HepG2 (cell line): ENCODE results near the gene CD33. TPM values are rescaled to one million over a fixed set of nuclear protein-coding genes. Genes with fewer than 3 reads are reported as not detected.

ENCODE experiments used
- ATAC-seq: fragments of 200-7000 bp; cut with Tn5 transposase; 3 replicates; pipeline ENCODE4 v1.9.1; 2020; ENCODE audit warnings: mild to moderate bottlenecking, moderate library complexity
- BruUV-seq: library from RNA; stranded (reverse); fragments of 400-500 nt; replicated peaks from 2 replicates; lab custom pipeline; 2021; lab: Mats Ljungman, UMichigan
- CTCF ChIA-PET: fragments of 300-600 bp; formaldehyde crosslinking; extraction: SDS; loops from one replicate; lab custom pipeline; 2021; ENCODE audit warnings: low total read pairs, inconsistent platforms, low intra/inter-chr PET ratio; lab: Yijun Ruan, JAX
- POLR2A ChIA-PET: fragments of 350-600 bp; sonication (Branson Sonifier 250); formaldehyde crosslinking; loops from one replicate; lab custom pipeline; 2020; ENCODE audit warnings: antibody characterized with exemption, inconsistent platforms; lab: Yijun Ruan, JAX
- DNase-seq: peaks from one replicate; pipeline ENCODE4 v3.0.0-alpha.2; 2015; ENCODE audit warnings: low spot score
- FAIRE-seq: peaks from 3 replicates; lab custom pipeline; 2011; peaks lifted over from hg19 to GRCh38; lab: Jason Lieb, UNC
- H2AFZ ChIP-seq: one replicate; pipeline ENCODE4 v1.6.1; 2011; ENCODE audit warnings: low read length, inconsistent platforms
- H3K27ac ChIP-seq: fragments of 300-600 bp; 3 replicates; pipeline ENCODE4 v1.8.0; 2011; ENCODE audit warnings: mixed run types, mild to moderate bottlenecking, mixed read lengths, low read length, inconsistent platforms; ENCODE audit not compliant: insufficient read depth; ENCODE audit errors: extremely low read length
- H3K27me3 ChIP-seq, 2 experiments: fragments of 200-600 bp in 1 of 2; 2 replicates in 1 of 2; 3 replicates in 1 of 2; pipeline versions ENCODE4 v1.6.0 to v1.8.0; 2011; ENCODE audit warnings: low read length in 2 of 2, mild to moderate bottlenecking in 2 of 2, moderate library complexity in 2 of 2, inconsistent platforms in 1 of 2; ENCODE audit not compliant: insufficient read depth in 2 of 2, control insufficient read depth in 1 of 2
- H3K36me3 ChIP-seq, 2 experiments: fragments of 200-600 bp in 1 of 2; replicated peaks in 1 of 2; 2 replicates in 1 of 2; 3 replicates in 1 of 2; pipeline versions ENCODE4 v1.5.1 to v1.8.0; 2011; ENCODE audit warnings: low read length in 2 of 2, inconsistent platforms in 1 of 2; ENCODE audit not compliant: insufficient read depth in 2 of 2, control insufficient read depth in 1 of 2
- H3K4me1 ChIP-seq: 2 replicates; pipeline ENCODE4 v1.5.1; 2012; ENCODE audit warnings: low read length, inconsistent platforms; ENCODE audit not compliant: insufficient read depth
- H3K4me2 ChIP-seq: 2 replicates; pipeline ENCODE4 v1.6.0; 2011; ENCODE audit warnings: low read depth, low read length, inconsistent platforms
- H3K4me3 ChIP-seq, 3 experiments: fragments of 200-600 bp in 1 of 3; sonication (generic), shearing (Covaris generic) in 1 of 3; replicated peaks in 1 of 3; 2 replicates each; pipeline ENCODE4 v1.5.1; 2011 to 2016; ENCODE audit warnings: low read length in 3 of 3, inconsistent platforms in 2 of 3, low read depth in 2 of 3, mild to moderate bottlenecking in 2 of 3, control low read depth in 1 of 3, mixed read lengths in 1 of 3; ENCODE audit not compliant: insufficient read depth in 1 of 3
- H3K79me2 ChIP-seq: one replicate; pipeline ENCODE4 v1.6.1; 2011; ENCODE audit warnings: low read length, inconsistent platforms; ENCODE audit not compliant: insufficient read depth
- H3K9ac ChIP-seq: 2 replicates; pipeline ENCODE4 v1.6.0; 2011; ENCODE audit warnings: mild to moderate bottlenecking, low read depth, low read length, inconsistent platforms; ENCODE audit not compliant: insufficient read depth
- H3K9me3 ChIP-seq: 2 replicates; pipeline ENCODE4 v1.5.1; 2012; ENCODE audit warnings: mild to moderate bottlenecking, low read length
- H4K20me1 ChIP-seq: 2 replicates; pipeline ENCODE4 v1.6.0; 2011; ENCODE audit warnings: inconsistent platforms, mild to moderate bottlenecking, low read length, moderate library complexity; ENCODE audit not compliant: insufficient read depth
- CREM ChIP-seq, 2 experiments: sonication (generic) in 1 of 2; formaldehyde crosslinking in 1 of 2; IDR thresholded peaks; 2 replicates each; pipeline versions ENCODE4 v1.4.0 to v1.6.1; 2016 to 2020; ENCODE audit warnings: antibody characterized with exemption in 1 of 2, mild to moderate bottlenecking in 1 of 2, missing genetic modification reagents in 1 of 2
- DPF2 ChIP-seq: sonication (generic); formaldehyde crosslinking; IDR thresholded peaks from 2 replicates; pipeline ENCODE4 v1.4.0; 2020; ENCODE audit warnings: mild to moderate bottlenecking, low read depth, missing genetic modification reagents, borderline replicate concordance
- HES4 ChIP-seq: sonication (generic); formaldehyde crosslinking; IDR thresholded peaks from 2 replicates; pipeline ENCODE4 v1.9.0; 2021; ENCODE audit warnings: mild to moderate bottlenecking, missing genetic modification reagents, borderline replicate concordance
- HNRNPH1 ChIP-seq: fragments of 200-400 bp; formaldehyde crosslinking; optimal IDR thresholded peaks from 2 replicates; pipeline ENCODE3; 2017; ENCODE audit warnings: mild to moderate bottlenecking, low read depth, low read length
- KDM1A ChIP-seq: IDR thresholded peaks from 2 replicates; pipeline ENCODE4 v1.6.1; 2016; ENCODE audit warnings: missing compliant biosample characterization
- KDM4B ChIP-seq: sonication (generic); formaldehyde crosslinking; IDR thresholded peaks from 2 replicates; pipeline ENCODE4 v1.4.0; 2020; ENCODE audit warnings: missing genetic modification reagents
- MBNL3 ChIP-seq: fragments of 250-450 bp; sonication (Bioruptor Pico); conservative IDR thresholded peaks from 2 replicates; pipeline ENCODE4 v1.8.0; 2022; ENCODE audit warnings: mild to moderate bottlenecking, inconsistent platforms
- RBAK ChIP-seq: sonication (generic); formaldehyde crosslinking; IDR thresholded peaks from 2 replicates; pipeline ENCODE4 v1.5.1; 2020; ENCODE audit warnings: mild to moderate bottlenecking, missing genetic modification reagents
- RBM39 ChIP-seq: fragments of 200-400 bp; formaldehyde crosslinking; IDR thresholded peaks from one replicate; pipeline ENCODE4 v1.6.1; 2018; ENCODE audit warnings: antibody characterized with exemption, mild to moderate bottlenecking, low read depth, low read length; ENCODE audit not compliant: poor library complexity, severe bottlenecking
- SP5 ChIP-seq: IDR thresholded peaks from 2 replicates; pipeline ENCODE4 v1.6.1; 2016; ENCODE audit warnings: low read depth, borderline replicate concordance
- TBX2 ChIP-seq: sonication (generic); formaldehyde crosslinking; IDR thresholded peaks from 2 replicates; pipeline ENCODE4 v1.5.0; 2020; ENCODE audit warnings: missing genetic modification reagents, mild to moderate bottlenecking, borderline replicate concordance
- ZNF251 ChIP-seq: sonication (generic); formaldehyde crosslinking; IDR thresholded peaks from 2 replicates; pipeline ENCODE4 v1.9.0; 2021; ENCODE audit warnings: mild to moderate bottlenecking, missing genetic modification reagents
- ZNF678 ChIP-seq: sonication (generic); formaldehyde crosslinking; IDR thresholded peaks from 2 replicates; pipeline ENCODE4 v1.4.0; 2020; ENCODE audit warnings: mild to moderate bottlenecking, missing genetic modification reagents
- ZNF891 ChIP-seq: sonication (generic); formaldehyde crosslinking; IDR thresholded peaks from 2 replicates; pipeline ENCODE4 v1.5.0; 2020; ENCODE audit warnings: mild to moderate bottlenecking, missing genetic modification reagents
- WGBS: methylation state at CpG from one replicate; pipeline ENCODE4 v1.1.6; 2017; ENCODE audit warnings: low lambda C conversion rate; 5-methylcytosine and 5-hydroxymethylcytosine counted together
- in situ Hi-C: cut with HindIII; loops from 2 replicates; pipeline ENCODE4 v1.10.0; 2017; ENCODE audit warnings: low pct_unique_long_range_greater_than_20kb; ENCODE audit not compliant: extremely low pct_ligation_motif_present
- intact Hi-C: fragments of 100-400 bp; cut with micrococcal nuclease; formaldehyde crosslinking; loops from one replicate; pipeline ENCODE4 v1.10.0; 2022; ENCODE audit not compliant: unreplicated experiment
- polyA plus RNA-seq, 8 experiments: library from polyadenylated mRNA; depleted of rRNA in 3 of 8; stranded (reverse) in 7 of 8; unstranded in 1 of 8; fragments of >200 nt; fragmentation: Illumina TruSeq in 4 of 8; extraction: Trizol in 4 of 8; gene quantifications; 2 replicates each; pipeline versions ENCODE4 v1.2.1 to v1.2.3, GENCODE V29; 2011 to 2016; ENCODE audit warnings: low read depth in 4 of 8, missing spikeins in 1 of 8, mixed read lengths in 1 of 8; ENCODE audit not compliant: insufficient read depth in 1 of 8
- total RNA-seq, 5 experiments: library from RNA; depleted of rRNA; stranded (reverse); fragments of >200 nt; fragmentation: Illumina TruSeq; extraction: Trizol; gene quantifications; 2 replicates each; pipeline ENCODE4 v1.2.3, GENCODE V29; 2016; ENCODE audit warnings: low read depth in 1 of 5
- TF ChIP-seq, protein P1 (sequence below): sonication (generic); formaldehyde crosslinking; IDR thresholded peaks from 2 replicates; pipeline ENCODE4 v1.4.0; 2020; ENCODE audit warnings: missing genetic modification reagents
- TF ChIP-seq, protein P2 (sequence below): sonication (generic); formaldehyde crosslinking; IDR thresholded peaks from 2 replicates; pipeline ENCODE4 v1.8.0; 2022; ENCODE audit warnings: missing genetic modification reagents, mild to moderate bottlenecking, moderate library complexity, borderline replicate concordance
- TF ChIP-seq, protein P3 (sequence below): sonication (generic); formaldehyde crosslinking; IDR thresholded peaks from 2 replicates; pipeline ENCODE4 v1.4.0; 2020; ENCODE audit warnings: mild to moderate bottlenecking, missing genetic modification reagents, borderline replicate concordance

CD33 gene
- total and polyA plus RNA-seq, 2 of the 13 experiments (the other 11 are each of a cell fraction or from before 2014, with no cell fraction given): 0.29 TPM; not detected in 1

DNA sequence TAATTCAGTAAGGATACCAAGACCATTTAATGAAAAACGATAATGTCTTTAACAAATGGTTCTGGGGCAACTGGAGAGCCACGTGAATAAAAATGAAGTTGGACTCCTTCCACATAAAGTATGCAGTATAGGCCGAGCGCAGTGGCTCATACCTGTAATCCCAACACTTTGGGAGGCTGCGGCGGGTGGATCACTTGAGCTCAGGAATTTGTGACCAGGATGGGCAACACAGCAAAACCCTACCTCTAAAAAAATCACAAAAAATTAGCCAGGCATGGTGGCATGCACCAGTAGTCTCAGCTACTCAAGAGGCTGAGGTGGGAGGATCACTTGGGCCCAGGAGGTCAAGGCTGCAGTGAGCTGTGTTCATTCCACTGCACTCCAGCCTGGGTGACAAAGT is 20.6 kb upstream of the CD33 start (continued):
- TF ChIP-seq, protein P1, sequence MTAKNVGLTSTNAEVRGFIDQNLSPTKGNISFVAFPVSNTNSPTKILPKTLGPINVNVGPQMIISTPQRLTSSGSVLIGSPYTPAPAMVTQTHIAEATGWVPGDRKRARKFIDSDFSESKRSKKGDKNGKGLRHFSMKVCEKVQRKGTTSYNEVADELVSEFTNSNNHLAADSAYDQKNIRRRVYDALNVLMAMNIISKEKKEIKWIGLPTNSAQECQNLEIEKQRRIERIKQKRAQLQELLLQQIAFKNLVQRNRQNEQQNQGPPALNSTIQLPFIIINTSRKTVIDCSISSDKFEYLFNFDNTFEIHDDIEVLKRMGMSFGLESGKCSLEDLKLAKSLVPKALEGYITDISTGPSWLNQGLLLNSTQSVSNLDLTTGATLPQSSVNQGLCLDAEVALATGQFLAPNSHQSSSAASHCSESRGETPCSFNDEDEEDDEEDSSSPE (CRISPR knock-in tag): no peak
- no peak for TF ChIP-seq ZNF678 (CRISPR knock-in tag)
- no peak for TF ChIP-seq HNRNPH1
- TF ChIP-seq HES4 (CRISPR knock-in tag): no peak
- TF ChIP-seq DPF2 (CRISPR knock-in tag): no peak
- TF ChIP-seq MBNL3 (CRISPR knock-in tag): no peak
- TF ChIP-seq KDM1A (CRISPR knock-in tag): no peak
- TF ChIP-seq TBX2: no peak
- TF ChIP-seq RBAK (CRISPR knock-in tag): no peak

DNA sequence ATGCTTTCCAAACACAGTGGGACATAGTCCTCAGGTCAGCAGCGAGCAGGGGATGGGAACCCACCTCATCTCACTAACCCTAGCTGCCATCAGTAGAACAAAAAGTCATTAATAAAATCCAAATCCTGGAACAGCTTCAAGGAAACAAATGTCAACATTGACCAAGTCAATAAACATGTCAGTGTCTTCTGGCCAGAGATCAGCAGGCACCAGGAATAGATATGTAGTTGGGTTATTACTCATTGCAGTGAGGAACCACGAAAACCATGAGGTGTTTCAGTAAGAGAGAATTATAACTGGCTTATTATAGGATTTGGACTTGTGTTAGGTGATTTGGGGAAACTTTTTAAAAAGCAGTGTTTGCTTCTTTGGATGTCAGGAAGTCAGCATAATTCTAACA is 17.1 kb upstream of the CD33 start:
- Histone ChIP-seq H3K27me3 (peaks cover 0 to 7% of the 10 kb centered on the region in 2 experiments; a peak in 2 of 5 replicates), H3K4me3 (no peak overlapping the region), H3K4me2 (no peak overlapping the region), H3K79me2 (no peaks in the 10 kb centered on the region), H3K9ac (no peak overlapping the region), H3K9me3 (no peaks in the 10 kb centered on the region), H4K20me1 (no peaks in the 10 kb centered on the region), H3K36me3 (no peaks in the 10 kb centered on the region), H3K4me1 (no peaks in the 10 kb centered on the region), H3K27ac (no peak overlapping the region), H2AFZ (no peak overlapping the region)
- 3% methylated on average over 2 of the region's 2 CpGs for WGBS
- CTCF ChIA-PET: no interaction called here
- intact Hi-C loops: no loop called here
- in situ Hi-C loops: no loop called here
- POLR2A ChIA-PET: no interaction called here
- no peak for DNase-seq
- no peak for FAIRE-seq
- no peak for ATAC-seq
- BruUV-seq: no TSS peak
- TF ChIP-seq, protein P2, sequence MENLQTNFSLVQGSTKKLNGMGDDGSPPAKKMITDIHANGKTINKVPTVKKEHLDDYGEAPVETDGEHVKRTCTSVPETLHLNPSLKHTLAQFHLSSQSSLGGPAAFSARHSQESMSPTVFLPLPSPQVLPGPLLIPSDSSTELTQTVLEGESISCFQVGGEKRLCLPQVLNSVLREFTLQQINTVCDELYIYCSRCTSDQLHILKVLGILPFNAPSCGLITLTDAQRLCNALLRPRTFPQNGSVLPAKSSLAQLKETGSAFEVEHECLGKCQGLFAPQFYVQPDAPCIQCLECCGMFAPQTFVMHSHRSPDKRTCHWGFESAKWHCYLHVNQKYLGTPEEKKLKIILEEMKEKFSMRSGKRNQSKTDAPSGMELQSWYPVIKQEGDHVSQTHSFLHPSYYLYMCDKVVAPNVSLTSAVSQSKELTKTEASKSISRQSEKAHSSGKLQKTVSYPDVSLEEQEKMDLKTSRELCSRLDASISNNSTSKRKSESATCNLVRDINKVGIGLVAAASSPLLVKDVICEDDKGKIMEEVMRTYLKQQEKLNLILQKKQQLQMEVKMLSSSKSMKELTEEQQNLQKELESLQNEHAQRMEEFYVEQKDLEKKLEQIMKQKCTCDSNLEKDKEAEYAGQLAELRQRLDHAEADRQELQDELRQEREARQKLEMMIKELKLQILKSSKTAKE (CRISPR knock-in tag): no peak
- TF ChIP-seq CREM (IDR thresholded peaks at IDR 0.05): no peak
- no peak for TF ChIP-seq CREM (CRISPR knock-in tag; IDR thresholded peaks at IDR 0.05)
- no peak for TF ChIP-seq SP5 (CRISPR knock-in tag)
- no peak for TF ChIP-seq KDM4B
- no peak for TF ChIP-seq ZNF251 (CRISPR knock-in tag)
- no peak for TF ChIP-seq RBM39
- no peak for TF ChIP-seq ZNF891
- TF ChIP-seq, protein P3, sequence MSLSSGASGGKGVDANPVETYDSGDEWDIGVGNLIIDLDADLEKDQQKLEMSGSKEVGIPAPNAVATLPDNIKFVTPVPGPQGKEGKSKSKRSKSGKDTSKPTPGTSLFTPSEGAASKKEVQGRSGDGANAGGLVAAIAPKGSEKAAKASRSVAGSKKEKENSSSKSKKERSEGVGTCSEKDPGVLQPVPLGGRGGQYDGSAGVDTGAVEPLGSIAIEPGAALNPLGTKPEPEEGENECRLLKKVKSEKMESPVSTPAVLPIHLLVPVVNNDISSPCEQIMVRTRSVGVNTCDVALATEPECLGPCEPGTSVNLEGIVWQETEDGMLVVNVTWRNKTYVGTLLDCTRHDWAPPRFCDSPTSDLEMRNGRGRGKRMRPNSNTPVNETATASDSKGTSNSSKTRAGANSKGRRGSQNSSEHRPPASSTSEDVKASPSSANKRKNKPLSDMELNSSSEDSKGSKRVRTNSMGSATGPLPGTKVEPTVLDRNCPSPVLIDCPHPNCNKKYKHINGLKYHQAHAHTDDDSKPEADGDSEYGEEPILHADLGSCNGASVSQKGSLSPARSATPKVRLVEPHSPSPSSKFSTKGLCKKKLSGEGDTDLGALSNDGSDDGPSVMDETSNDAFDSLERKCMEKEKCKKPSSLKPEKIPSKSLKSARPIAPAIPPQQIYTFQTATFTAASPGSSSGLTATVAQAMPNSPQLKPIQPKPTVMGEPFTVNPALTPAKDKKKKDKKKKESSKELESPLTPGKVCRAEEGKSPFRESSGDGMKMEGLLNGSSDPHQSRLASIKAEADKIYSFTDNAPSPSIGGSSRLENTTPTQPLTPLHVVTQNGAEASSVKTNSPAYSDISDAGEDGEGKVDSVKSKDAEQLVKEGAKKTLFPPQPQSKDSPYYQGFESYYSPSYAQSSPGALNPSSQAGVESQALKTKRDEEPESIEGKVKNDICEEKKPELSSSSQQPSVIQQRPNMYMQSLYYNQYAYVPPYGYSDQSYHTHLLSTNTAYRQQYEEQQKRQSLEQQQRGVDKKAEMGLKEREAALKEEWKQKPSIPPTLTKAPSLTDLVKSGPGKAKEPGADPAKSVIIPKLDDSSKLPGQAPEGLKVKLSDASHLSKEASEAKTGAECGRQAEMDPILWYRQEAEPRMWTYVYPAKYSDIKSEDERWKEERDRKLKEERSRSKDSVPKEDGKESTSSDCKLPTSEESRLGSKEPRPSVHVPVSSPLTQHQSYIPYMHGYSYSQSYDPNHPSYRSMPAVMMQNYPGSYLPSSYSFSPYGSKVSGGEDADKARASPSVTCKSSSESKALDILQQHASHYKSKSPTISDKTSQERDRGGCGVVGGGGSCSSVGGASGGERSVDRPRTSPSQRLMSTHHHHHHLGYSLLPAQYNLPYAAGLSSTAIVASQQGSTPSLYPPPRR (CRISPR knock-in tag): no peak
